PC-3 (cell line): ENCODE measurements around the gene DIMT1. TPM values are rescaled to one million over a fixed set of nuclear protein-coding genes. Genes with fewer than 3 reads are reported as not detected.

Experiments
- ATAC-seq: fragments of 200-7000 bp; cut with Tn5 transposase; 2 replicates; pipeline ENCODE4 v1.9.1; 2020; ENCODE audit warnings: mild to moderate bottlenecking, moderate library complexity
- BruUV-seq: library from RNA; stranded (reverse); fragments of 400-500 nt; replicated peaks from 2 replicates; lab custom pipeline; 2021; lab: Mats Ljungman, UMichigan
- CTCF ChIA-PET: fragments of 300-600 bp; sonication (Branson Sonifier 250); formaldehyde crosslinking; loops from one replicate; lab custom pipeline; 2022; ENCODE audit warnings: antibody characterized with exemption; lab: Charles Lee
- POLR2A ChIA-PET: fragments of 300-600 bp; sonication (Branson Sonifier 250); formaldehyde crosslinking; loops from one replicate; lab custom pipeline; 2022; ENCODE audit warnings: antibody characterized with exemption; ENCODE audit not compliant: unreplicated experiment; lab: Charles Lee
- DNase-seq: peaks from one replicate; pipeline ENCODE4 v3.0.0-alpha.2; 2015
- H2AFZ ChIP-seq: fragments of 300-600 bp; sonication (generic); 2 replicates; pipeline ENCODE4 v1.6.0; 2016; ENCODE audit warnings: antibody characterized with exemption, low read length
- H3F3A ChIP-seq: fragments of 300-600 bp; sonication (generic); one replicate; pipeline ENCODE4 v1.6.0; 2017; ENCODE audit warnings: antibody characterized with exemption, low read length, control low read depth, mild to moderate bottlenecking; ENCODE audit not compliant: unreplicated experiment
- H3K27ac ChIP-seq: fragments of 300-600 bp; sonication (generic); 2 replicates; pipeline ENCODE4 v1.5.1; 2016; ENCODE audit warnings: mild to moderate bottlenecking, low read length
- H3K27me3 ChIP-seq: fragments of 300-600 bp; sonication (generic); 2 replicates; pipeline ENCODE4 v1.6.1; 2016; ENCODE audit warnings: low read length, mixed read lengths
- H3K36me3 ChIP-seq: fragments of 300-600 bp; sonication (generic); 2 replicates; pipeline ENCODE4 v1.6.1; 2016; ENCODE audit warnings: low read depth, mixed run types, low read length, mixed read lengths
- H3K4me1 ChIP-seq: fragments of 300-600 bp; sonication (generic); 2 replicates; pipeline ENCODE4 v1.5.1; 2016; ENCODE audit warnings: low read length; ENCODE audit not compliant: insufficient read depth
- H3K4me2 ChIP-seq: fragments of 300-600 bp; sonication (generic); 2 replicates; pipeline ENCODE4 v1.6.0; 2016; ENCODE audit warnings: low read length
- H3K4me3 ChIP-seq: fragments of 300-600 bp; sonication (generic); 2 replicates; pipeline ENCODE4 v1.5.1; 2016; ENCODE audit warnings: mild to moderate bottlenecking, low read length, mixed read lengths
- H3K79me2 ChIP-seq: fragments of 300-600 bp; sonication (generic); 2 replicates; pipeline ENCODE4 v1.6.1; 2017; ENCODE audit warnings: low read length, mixed read lengths
- H3K9ac ChIP-seq: fragments of 300-600 bp; sonication (generic); 2 replicates; pipeline ENCODE4 v1.6.0; 2016; ENCODE audit warnings: mild to moderate bottlenecking, low read length
- H3K9me2 ChIP-seq: fragments of 300-600 bp; sonication (generic); replicated peaks from 2 replicates; pipeline ENCODE4 v1.6.1; 2016; ENCODE audit warnings: mixed run types, low read length, mixed read lengths
- H3K9me3 ChIP-seq: fragments of 300-600 bp; sonication (generic); 2 replicates; pipeline ENCODE4 v1.6.1; 2016; ENCODE audit warnings: low read length, mixed read lengths
- H4K20me1 ChIP-seq: fragments of 300-600 bp; sonication (generic); 2 replicates; pipeline ENCODE4 v1.6.1; 2016; ENCODE audit warnings: low read length, mixed read lengths
- EZH2 ChIP-seq: fragments of 300-600 bp; sonication (generic); IDR thresholded peaks from one replicate; pipeline ENCODE4 v1.6.1; 2017; ENCODE audit warnings: antibody characterized with exemption, mild to moderate bottlenecking, low read length; ENCODE audit not compliant: unreplicated experiment
- EZH2phosphoT487 ChIP-seq: fragments of 300-600 bp; sonication (generic); IDR thresholded peaks from 2 replicates; pipeline ENCODE4 v1.6.1; 2018; ENCODE audit warnings: mild to moderate bottlenecking, antibody characterized with exemption, low read length, borderline replicate concordance
- intact Hi-C: fragments of 100-400 bp; cut with micrococcal nuclease; formaldehyde crosslinking; loops from 2 replicates; pipeline ENCODE4 v1.9.0; 2023
- total RNA-seq: library from RNA; depleted of rRNA; stranded (reverse); fragments of >200 nt; gene quantifications from 2 replicates; pipeline ENCODE4 v1.2.3, GENCODE V29; 2014
- TF ChIP-seq, protein P1 (sequence below): fragments of 300-600 bp; sonication (generic); conservative IDR thresholded peaks from 2 replicates; pipeline ENCODE4 v1.5.1; 2017; ENCODE audit warnings: antibody characterized with exemption, low read depth, mild to moderate bottlenecking, low read length

DIMT1 gene
- total RNA-seq, 1 experiment from 2014 or later: 59.8 TPM

DNA sequence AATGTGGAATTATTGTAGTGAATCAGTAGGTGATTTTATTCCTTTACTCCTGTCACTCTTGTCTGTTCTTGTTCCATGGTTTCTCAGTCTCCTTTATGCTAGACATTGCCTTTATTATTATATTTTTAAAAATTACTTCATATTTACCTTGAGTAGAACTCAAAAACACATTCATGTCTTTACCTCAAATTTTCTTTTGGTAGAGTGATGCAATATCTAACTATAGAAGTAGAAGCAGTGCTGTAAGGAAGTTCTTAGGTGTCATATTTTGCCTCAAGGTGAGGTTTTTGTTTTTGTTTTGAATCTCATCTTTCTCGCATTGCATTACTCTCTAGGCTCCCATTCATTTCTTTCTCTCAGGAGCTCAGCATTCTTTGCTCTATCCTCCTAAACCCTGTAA, 21.1 kb upstream of the DIMT1 start:
- Histone ChIP-seq H3K79me2 (peaks cover 91% of the 10 kb centered on the region), H3K9me2 (no peaks in the 10 kb centered on the region), H3K4me1 (no peaks in the 10 kb centered on the region), H3K4me3 (no peak overlapping the region), H3K4me2 (no peak overlapping the region), H3K27me3 (no peaks in the 10 kb centered on the region), H2AFZ (no peak overlapping the region), H3K27ac (no peak overlapping the region), H3K9ac (no peak overlapping the region), H3F3A (no peaks in the 10 kb centered on the region), H4K20me1 (peaks cover 15% of the 10 kb centered on the region; the same call in 1 of the 2 replicates), H3K36me3 (no peaks in the 10 kb centered on the region), H3K9me3 (no peaks in the 10 kb centered on the region)
- TF ChIP-seq, protein P1, sequence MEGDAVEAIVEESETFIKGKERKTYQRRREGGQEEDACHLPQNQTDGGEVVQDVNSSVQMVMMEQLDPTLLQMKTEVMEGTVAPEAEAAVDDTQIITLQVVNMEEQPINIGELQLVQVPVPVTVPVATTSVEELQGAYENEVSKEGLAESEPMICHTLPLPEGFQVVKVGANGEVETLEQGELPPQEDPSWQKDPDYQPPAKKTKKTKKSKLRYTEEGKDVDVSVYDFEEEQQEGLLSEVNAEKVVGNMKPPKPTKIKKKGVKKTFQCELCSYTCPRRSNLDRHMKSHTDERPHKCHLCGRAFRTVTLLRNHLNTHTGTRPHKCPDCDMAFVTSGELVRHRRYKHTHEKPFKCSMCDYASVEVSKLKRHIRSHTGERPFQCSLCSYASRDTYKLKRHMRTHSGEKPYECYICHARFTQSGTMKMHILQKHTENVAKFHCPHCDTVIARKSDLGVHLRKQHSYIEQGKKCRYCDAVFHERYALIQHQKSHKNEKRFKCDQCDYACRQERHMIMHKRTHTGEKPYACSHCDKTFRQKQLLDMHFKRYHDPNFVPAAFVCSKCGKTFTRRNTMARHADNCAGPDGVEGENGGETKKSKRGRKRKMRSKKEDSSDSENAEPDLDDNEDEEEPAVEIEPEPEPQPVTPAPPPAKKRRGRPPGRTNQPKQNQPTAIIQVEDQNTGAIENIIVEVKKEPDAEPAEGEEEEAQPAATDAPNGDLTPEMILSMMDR: no peak
- TF ChIP-seq EZH2: no peak
- TF ChIP-seq EZH2phosphoT487: no peak
- no TSS peak for BruUV-seq
- no peak for DNase-seq
- CTCF ChIA-PET: no interaction called here
- POLR2A ChIA-PET: no interaction called here
- ATAC-seq: no peak
- intact Hi-C loops: no loop called here

DNA sequence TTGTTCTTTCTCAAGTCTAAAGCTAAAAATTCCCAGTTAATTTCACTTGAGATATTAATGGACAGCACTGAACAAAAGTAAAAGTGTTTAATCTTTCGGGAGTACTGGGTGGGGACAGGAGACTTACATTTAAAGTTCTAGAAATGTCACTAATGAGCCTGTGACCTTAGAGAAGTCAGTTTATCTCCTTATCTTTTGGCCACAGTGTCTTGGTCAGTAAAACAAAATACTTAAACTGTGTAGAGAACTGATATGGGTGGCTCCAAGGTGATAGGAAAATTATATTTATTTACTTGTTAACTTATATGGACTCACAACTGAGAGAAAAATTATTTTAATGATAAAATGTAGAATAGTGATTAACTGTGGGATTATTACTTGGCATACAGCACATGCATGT, 17.7 kb upstream of the DIMT1 start:
- BruUV-seq: no TSS peak
- Histone ChIP-seq H3K27ac (no peak overlapping the region), H3K4me3 (no peak overlapping the region), H3K4me2 (no peak overlapping the region), H3K9ac (no peak overlapping the region), H3K4me1 (no peaks in the 10 kb centered on the region), H3K27me3 (no peaks in the 10 kb centered on the region), H3K79me2 (peaks cover 98% of the 10 kb centered on the region), H3K9me2 (no peaks in the 10 kb centered on the region), H3K9me3 (no peaks in the 10 kb centered on the region), H2AFZ (no peak overlapping the region), H4K20me1 (peaks cover 10% of the 10 kb centered on the region; the same call in 1 of the 2 replicates), H3F3A (no peaks in the 10 kb centered on the region), H3K36me3 (no peaks in the 10 kb centered on the region; the same call in 1 of the 2 replicates)
- no peak for TF ChIP-seq EZH2phosphoT487
- TF ChIP-seq EZH2: no peak
- TF ChIP-seq, protein P1: no peak
- DNase-seq (no peak), ATAC-seq (no peak)
- ChIA-PET CTCF (no interaction called here), POLR2A (no interaction called here)
- intact Hi-C loops: no loop called here

DNA sequence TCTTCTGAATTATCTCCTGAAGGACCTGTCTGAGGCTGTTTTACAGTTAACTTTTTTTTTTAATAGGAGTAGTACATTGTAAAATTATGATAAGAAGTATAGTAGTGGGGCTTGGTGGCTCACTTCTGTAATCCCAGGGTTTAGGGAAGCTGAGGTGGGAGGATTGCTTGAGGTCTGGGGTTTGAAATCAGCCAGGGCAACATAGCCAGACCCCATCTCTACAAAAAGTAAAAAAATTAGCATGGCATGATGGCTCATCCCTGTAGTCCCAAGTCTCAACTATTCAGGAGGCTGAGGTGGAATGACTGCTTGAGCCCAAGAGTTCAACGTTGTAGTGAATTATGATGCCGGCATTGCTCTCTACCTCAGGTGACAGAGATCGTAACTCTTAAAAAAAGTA, 15.9 kb upstream of the DIMT1 start:
- no peak overlapping the region for H3K4me3 ChIP-seq
- peaks cover 15% of the 10 kb centered on the region; the same call in 1 of the 2 replicates for H4K20me1 ChIP-seq
- no peaks in the 10 kb centered on the region for H3K27me3 ChIP-seq
- H3K9me2 ChIP-seq: no peaks in the 10 kb centered on the region
- no peak overlapping the region for H3K4me2 ChIP-seq
- no peaks in the 10 kb centered on the region for H3K4me1 ChIP-seq
- no peak for DNase-seq
- peaks cover 98% of the 10 kb centered on the region for H3K79me2 ChIP-seq
- POLR2A ChIA-PET: no interaction called here
- no peaks in the 10 kb centered on the region; the same call in 1 of the 2 replicates for H3K36me3 ChIP-seq
- CTCF ChIA-PET: no interaction called here
- no peaks in the 10 kb centered on the region for H3K9me3 ChIP-seq
- H2AFZ ChIP-seq: no peak overlapping the region
- TF ChIP-seq EZH2phosphoT487 (no peak), EZH2 (no peak)
- TF ChIP-seq, protein P1: no peak
- no peak for ATAC-seq
- H3F3A ChIP-seq: no peaks in the 10 kb centered on the region
- no peak overlapping the region for H3K27ac ChIP-seq
- intact Hi-C loops: no loop called here
- BruUV-seq: no TSS peak
- H3K9ac ChIP-seq: no peak overlapping the region
